Heart left ventricle (tissue), 13 donors: ENCODE measurements around the gene GCNT2.

Source experiments
- POLR2A ChIP-seq, 2 donors: fragments of 450-650 bp; IDR thresholded peaks; one replicate each; pipeline ENCODE4 v1.6.1; 2017; ENCODE audit warnings: antibody characterized with exemption in 2 of 2, mild to moderate bottlenecking in 2 of 2, moderate library complexity in 2 of 2
- TF ChIP-seq, protein P1 (sequence below), 12 donors: fragments of 200-600 bp; sonication (generic) in 4 of 12; IDR thresholded peaks; one replicate each; pipeline versions ENCODE4 v1.5.0 to v1.8.0; 2018 to 2022; ENCODE audit warnings: antibody characterized with exemption in 12 of 12, mild to moderate bottlenecking in 5 of 12
- donor health status: ischemic (EF 13 %, LVEDD 7.1; RV severe dilation, severe dysfunction).
- donor health status: DM: no; HTN: yes; CAD: no.
- donor health status: DM: no; HTN: no; CAD: no.
- donor health status: ischemic (EF 25% LVEDD 6.9; RV normal size, moderate dysfunction).
- donor health status: ischemic (EF 25% LVEDD 5.7; RV mildly dilated, moderate dysfunction).
- donor health status: ischemic (EF 35%, LVEDD 5.7; RV mildly dilated, moderate dysfunction).
- donor health status: nonischemic (EF 11% LVEDD 7.7; RV severe dilation, severe dysfunction).
- donor health status: DM: yes; HTN: yes; CAD: no.
- donor health status: PGD.
- donor health status: ischemic (EF 29% LVEDD 5.4; RV normal size, mild dysfunction).
- donor health status: nonischemic (EF 23%, LVEDD 6.1; RV moderate dilation, normal function).

DNA sequence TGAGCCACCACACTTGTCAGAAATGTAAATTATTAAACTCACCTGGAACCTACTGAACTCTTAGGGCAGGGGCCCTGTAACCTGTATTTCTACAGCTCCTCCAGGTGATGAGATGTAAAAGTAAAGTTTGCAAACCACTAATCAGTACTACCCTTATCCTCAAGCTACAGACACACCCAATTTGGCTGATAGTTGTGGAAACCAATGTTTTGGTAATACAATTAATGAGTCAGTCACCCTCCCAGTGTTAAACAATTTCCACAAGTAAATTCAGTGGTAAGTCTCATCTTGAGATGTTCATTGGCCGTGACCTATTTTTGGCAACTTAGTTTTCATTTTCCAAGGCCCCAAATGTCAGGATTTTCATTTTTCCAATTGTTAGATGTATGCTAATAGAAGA lies 29.6 kb downstream of the GCNT2 start:
- TF ChIP-seq, protein P1, sequence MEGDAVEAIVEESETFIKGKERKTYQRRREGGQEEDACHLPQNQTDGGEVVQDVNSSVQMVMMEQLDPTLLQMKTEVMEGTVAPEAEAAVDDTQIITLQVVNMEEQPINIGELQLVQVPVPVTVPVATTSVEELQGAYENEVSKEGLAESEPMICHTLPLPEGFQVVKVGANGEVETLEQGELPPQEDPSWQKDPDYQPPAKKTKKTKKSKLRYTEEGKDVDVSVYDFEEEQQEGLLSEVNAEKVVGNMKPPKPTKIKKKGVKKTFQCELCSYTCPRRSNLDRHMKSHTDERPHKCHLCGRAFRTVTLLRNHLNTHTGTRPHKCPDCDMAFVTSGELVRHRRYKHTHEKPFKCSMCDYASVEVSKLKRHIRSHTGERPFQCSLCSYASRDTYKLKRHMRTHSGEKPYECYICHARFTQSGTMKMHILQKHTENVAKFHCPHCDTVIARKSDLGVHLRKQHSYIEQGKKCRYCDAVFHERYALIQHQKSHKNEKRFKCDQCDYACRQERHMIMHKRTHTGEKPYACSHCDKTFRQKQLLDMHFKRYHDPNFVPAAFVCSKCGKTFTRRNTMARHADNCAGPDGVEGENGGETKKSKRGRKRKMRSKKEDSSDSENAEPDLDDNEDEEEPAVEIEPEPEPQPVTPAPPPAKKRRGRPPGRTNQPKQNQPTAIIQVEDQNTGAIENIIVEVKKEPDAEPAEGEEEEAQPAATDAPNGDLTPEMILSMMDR (IDR thresholded peaks at IDR 0.05), result no peak
- no peak for TF ChIP-seq POLR2A (IDR thresholded peaks at IDR 0.05)
